ENCODE results near the gene WWOX. TPM values are rescaled to one million over a fixed set of nuclear protein-coding genes. Genes with fewer than 3 reads are reported as not detected.

Gene WWOX
- total RNA-seq, 2 donors from 2014 or later: 10.6 to 13.1 TPM

DNA sequence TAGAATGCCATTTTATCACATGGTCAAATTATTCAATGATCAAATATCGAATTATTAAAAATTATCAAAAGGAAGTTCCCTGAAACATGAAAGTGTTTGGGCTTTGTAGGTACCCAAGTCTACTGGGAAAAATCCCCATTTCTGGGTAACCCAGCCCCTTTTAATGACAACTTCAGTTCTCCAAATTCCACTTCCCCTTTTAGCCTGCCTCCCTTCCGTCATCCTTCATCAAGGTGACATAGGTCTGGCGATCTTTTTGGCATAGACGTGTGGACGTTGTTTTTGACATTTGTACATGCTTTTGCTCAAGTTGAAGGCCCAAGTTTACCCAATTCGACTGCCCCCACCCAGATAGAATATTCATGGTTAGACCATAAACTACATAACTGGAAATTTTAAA lies 840.1 kb downstream of the WWOX start:
- ATAC-seq (no peak), DNase-seq (no peak)
- intact Hi-C loops (cut with DNase I, micrococcal nuclease): no loop called here

DNA sequence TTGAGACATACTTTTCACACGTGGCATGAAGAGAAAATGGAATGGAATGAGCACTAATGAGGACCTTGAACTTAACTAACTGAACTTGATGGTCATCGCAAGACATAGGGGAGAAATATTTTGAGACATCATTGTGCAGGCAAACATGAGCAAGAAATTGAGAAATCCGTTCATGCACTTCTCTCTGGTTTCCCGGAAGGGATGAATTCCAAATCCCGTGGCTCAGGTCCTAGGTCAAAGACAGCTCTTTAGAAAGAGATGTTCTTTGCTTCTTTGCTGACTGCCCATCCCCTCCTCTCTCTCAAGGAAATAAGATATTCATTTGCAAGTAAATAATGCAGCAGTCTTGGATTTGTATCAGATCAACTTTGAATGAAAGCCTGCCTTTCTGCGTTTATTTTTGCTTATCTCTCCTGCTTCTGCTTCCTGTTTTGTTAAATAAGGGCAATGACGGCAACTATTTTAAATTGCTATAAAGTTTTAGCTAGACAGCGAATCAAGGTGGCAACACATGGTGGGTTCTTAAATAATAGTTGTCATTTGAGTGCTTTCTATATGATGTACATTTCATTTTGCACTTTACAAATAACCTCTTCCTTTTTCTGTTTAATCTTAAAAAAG lies 843.3 kb downstream of the WWOX start:
- intact Hi-C loops (cut with DNase I, micrococcal nuclease): no loop called here
- ATAC-seq: no peak
- no peak for DNase-seq

GRCh38 chr16:78945336-78945735 lies 845.9 kb downstream of the WWOX start:
- ATAC-seq (no peak), DNase-seq (no peak)
- intact Hi-C loops (cut with DNase I, micrococcal nuclease): no loop called here

- ATAC-seq (no peak), DNase-seq (no peak)
- intact Hi-C loops (cut with DNase I, micrococcal nuclease): no loop called here
Measured at GRCh38 chr16:78946556-78946955, 847.1 kb downstream of the WWOX start.

DNA sequence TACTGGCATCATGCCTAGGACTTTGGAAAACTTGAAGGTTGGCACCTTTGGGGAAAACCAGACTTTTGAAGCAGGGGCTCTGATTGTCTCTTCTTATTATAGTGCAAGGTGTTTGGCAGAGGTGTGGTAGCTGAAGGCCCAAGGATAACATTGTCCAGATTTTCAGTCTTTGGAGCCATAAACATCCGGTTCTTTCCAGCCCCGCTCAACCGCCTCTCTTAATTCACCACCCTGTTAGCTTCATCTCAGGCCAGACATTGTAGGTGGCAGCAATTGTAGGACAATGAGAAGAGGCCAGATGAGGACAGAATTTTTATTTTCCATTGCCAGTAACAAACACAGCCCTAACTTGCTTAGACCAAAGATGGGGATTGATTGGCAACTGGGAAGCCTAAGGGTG lies 851.3 kb downstream of the WWOX start:
- ATAC-seq (no peak), DNase-seq (no peak)
- intact Hi-C loops (cut with DNase I, micrococcal nuclease): no loop called here

DNA sequence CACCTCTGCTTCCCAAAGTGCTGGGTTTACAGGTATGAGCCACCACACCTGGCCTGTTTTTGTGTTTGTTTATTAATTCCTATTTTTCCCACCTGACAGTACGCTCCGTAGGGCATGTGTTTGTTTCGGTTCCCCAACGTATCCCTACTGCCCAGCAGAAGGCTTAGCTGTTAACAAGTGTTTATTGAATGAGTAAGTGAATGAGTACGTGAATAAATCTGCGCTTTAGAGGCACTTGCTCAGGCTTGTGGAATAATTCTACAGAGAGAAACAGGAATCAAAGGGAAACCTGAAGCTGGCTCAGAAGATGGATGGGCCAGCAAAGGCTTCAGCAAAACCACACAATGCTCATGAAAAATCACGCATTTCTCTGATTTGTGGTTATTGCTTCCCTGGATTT lies 853.2 kb downstream of the WWOX start:
- DNase-seq (no peak), ATAC-seq (no peak)
- intact Hi-C loops (cut with DNase I, micrococcal nuclease): no loop called here

GRCh38 chr16:78953526-78953925 lies 854.1 kb downstream of the WWOX start:
- DNase-seq (no peak), ATAC-seq (no peak)
- intact Hi-C loops (cut with DNase I, micrococcal nuclease): no loop called here

- DNase-seq: no peak
- no peak for ATAC-seq
- intact Hi-C loops (cut with DNase I, micrococcal nuclease): no loop called here
Measured at GRCh38 chr16:78955206-78955605, 855.8 kb downstream of the WWOX start.

DNA sequence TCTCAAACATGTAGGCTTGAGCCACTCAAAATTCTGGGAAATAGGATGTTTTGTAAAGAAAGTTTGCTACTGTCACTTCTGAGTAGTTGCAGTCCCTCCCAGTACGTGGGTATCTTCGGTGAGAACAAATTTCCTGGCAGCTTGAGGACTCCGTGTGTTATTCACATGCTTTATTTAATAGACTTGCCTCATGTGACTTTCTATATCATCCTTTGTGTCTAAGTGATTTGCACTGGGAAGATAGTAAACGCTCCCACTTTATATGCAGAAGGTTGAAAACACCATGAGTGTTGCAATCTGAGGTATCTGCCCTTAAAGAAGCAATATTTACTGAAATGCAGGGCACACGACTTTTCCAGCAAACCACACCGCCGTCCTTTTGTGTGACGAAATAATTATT lies 857.4 kb downstream of the WWOX start:
- no peak for ATAC-seq
- DNase-seq: no peak
- intact Hi-C loops (cut with DNase I, micrococcal nuclease): no loop called here

- intact Hi-C loops (cut with DNase I, micrococcal nuclease): no loop called here
- ATAC-seq: no peak
- DNase-seq: no peak
Measured at GRCh38 chr16:78957317-78958100, 858.1 kb downstream of the WWOX start.

GRCh38 chr16:78961464-78961863 lies 862.0 kb downstream of the WWOX start:
- intact Hi-C loops (cut with DNase I, micrococcal nuclease): no loop called here
- ATAC-seq (no peak), DNase-seq (no peak)

- DNase-seq (no peak), ATAC-seq (no peak)
- intact Hi-C loops (cut with DNase I, micrococcal nuclease): no loop called here
Measured at GRCh38 chr16:78962457-78962929, 863.0 kb downstream of the WWOX start.

DNA sequence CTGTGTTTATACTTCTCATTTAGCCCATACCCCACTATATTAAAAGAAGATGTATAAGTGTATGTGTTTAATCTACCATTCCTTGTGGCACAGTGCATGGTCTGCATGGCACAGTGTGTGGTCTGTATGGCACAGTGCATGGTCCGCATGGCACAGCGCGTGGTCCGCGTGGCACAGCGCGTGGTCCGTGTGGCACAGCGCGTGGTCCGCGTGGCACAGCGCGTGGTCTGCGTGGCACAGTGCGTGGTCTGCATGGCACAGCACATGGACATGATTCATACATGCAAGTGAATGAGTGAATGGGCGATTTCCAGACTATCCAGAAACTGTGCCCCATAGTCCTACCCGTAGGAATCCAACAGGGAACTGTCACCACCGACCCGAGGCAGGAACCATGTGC lies 868.5 kb downstream of the WWOX start:
- intact Hi-C loops (cut with DNase I, micrococcal nuclease): no loop called here
- DNase-seq (no peak), ATAC-seq (no peak)

DNA sequence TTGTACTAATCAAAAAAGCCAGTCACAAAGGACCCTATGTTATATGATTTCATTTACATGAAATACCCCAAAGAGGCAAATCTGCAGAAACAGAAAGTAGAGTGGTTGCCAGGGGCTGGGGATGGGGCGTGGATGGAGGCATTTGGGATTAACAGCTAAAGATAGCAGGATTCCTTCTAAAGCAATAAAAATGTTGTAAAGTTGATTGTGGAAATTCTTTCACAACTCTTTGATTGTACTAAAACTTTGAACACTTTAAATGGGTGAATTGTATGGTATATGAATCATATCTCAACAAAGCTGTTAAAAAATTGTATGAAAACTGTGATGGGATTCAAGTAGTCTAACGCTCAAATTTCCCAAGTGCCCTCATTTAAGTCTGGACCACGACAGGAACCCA lies 870.3 kb downstream of the WWOX start:
- DNase-seq: no peak
- no peak for ATAC-seq
- intact Hi-C loops (cut with DNase I, micrococcal nuclease): no loop called here

DNA sequence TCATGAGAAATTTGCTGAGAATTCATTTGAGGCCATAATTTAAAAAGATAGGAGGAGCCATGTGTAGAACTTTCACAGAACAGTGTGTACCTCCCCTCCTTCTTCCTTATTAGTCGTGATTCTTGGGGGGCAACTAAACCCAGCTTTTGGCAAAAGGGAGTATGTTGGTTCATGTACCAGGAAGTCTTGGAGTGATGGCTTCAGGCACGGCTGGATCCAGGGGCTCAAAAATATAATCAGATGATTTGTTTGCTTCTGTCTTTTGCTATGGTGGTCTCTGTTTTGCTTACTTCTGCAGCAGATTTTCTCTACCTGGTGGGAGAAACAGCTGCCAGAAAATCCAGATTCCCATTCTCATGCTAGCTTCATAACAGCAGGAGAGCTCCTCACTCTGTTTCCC lies 871.2 kb downstream of the WWOX start:
- intact Hi-C loops (cut with DNase I, micrococcal nuclease): no loop called here
- no peak for ATAC-seq
- DNase-seq: no peak

DNA sequence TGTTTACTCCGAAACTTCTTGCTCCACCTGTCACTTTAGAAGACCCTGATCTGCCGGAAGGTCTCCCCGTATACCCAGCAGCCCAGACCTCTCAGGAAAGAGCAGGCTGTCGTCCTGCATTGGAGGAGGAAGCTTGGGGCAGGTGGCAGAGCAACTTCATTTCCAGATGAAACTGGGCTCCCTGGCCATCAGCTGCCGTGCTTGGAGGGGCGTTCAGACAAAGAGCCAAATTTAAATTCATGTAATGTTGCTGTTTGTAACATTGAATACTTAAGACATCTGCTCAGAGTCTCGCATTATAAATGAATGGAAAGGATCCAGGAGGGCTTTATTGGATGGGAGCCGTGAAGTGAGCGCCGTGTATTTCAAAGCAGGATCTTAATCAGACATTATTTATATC lies 872.6 kb downstream of the WWOX start:
- no peak for DNase-seq
- intact Hi-C loops (cut with DNase I, micrococcal nuclease): no loop called here
- no peak for ATAC-seq

GRCh38 chr16:78972986-78973385 lies 873.5 kb downstream of the WWOX start:
- no peak for DNase-seq
- intact Hi-C loops (cut with DNase I, micrococcal nuclease): no loop called here
- ATAC-seq: no peak

GRCh38 chr16:78976212-78976611 lies 876.8 kb downstream of the WWOX start:
- ATAC-seq: no peak
- intact Hi-C loops (cut with DNase I, micrococcal nuclease): no loop called here
- DNase-seq: no peak

- no peak for ATAC-seq
- intact Hi-C loops (cut with DNase I, micrococcal nuclease): no loop called here
- DNase-seq: no peak
Measured at GRCh38 chr16:78980825-78981224, 881.4 kb downstream of the WWOX start.

- DNase-seq (no peak), ATAC-seq (no peak)
- intact Hi-C loops (cut with DNase I, micrococcal nuclease): no loop called here
Measured at GRCh38 chr16:78982096-78982744, 882.8 kb downstream of the WWOX start.
